Stimulated activated naive CD8-positive, alpha-beta T cell treated with anti-CD3 and anti-CD28 coated beads, Interleukin-15, Interleukin-2, amounts not matched to agents 100 ng/mL and 50 ng/mL, for 24 hours (primary cell): ENCODE measurements around the gene RASA2.
A peak's percentile ranks its signal among the peaks of the same experiment; 100 is the strongest.
"Not testable (repeated sequence)": the region's sequence is repeated elsewhere in the genome, so short reads cannot be mapped to it uniquely, and the experiment has no call there.

ENCODE experiments used
- H3K27ac Mint-ChIP-seq: one replicate; pipeline ENCODE4 v1.8.0; 2021; ENCODE audit warnings: mild to moderate bottlenecking, mixed read lengths
- H3K27me3 Mint-ChIP-seq: one replicate; pipeline ENCODE4 v1.8.0; 2021; ENCODE audit warnings: mixed read lengths
- H3K36me3 Mint-ChIP-seq: one replicate; pipeline ENCODE4 v1.8.0; 2021; ENCODE audit warnings: low read depth, mixed read lengths
- H3K4me1 Mint-ChIP-seq: one replicate; pipeline ENCODE4 v1.8.0; 2021; ENCODE audit warnings: low read depth, mixed read lengths
- H3K4me3 Mint-ChIP-seq: one replicate; pipeline ENCODE4 v1.8.0; 2021; ENCODE audit warnings: mild to moderate bottlenecking, mixed read lengths
- H3K9me3 Mint-ChIP-seq: one replicate; pipeline ENCODE4 v1.8.0; 2021; ENCODE audit warnings: mixed read lengths

The RASA2 gene

DNA sequence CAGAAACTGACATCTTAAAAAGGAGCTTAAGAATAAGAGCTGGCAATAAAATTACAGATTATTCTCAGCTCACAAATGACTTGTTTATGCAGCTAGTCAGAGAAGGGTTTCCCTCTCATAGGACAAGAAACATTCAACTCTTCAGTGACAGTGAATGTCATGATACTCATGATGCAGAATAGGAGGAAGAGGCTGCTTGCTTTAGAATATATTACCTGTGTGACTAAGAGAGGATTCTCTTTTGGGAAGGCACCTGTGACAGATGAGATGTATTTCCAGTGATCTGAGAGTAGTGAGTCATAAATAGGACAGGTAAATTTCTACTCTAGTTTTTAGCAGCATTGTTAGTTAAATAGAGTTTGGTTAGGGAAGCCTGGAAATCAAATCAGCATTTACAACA lies 39.9 kb downstream of the RASA2 start:
- Mint-ChIP-seq H3K27me3 (no peaks in the 10 kb centered on the region), H3K4me3 (no peak overlapping the region), H3K27ac (peak overlapping the region; percentile 79), H3K4me1 (peaks cover 90% of the 10 kb centered on the region), H3K36me3 (peaks cover 33% of the 10 kb centered on the region), H3K9me3 (no peaks in the 10 kb centered on the region)

DNA sequence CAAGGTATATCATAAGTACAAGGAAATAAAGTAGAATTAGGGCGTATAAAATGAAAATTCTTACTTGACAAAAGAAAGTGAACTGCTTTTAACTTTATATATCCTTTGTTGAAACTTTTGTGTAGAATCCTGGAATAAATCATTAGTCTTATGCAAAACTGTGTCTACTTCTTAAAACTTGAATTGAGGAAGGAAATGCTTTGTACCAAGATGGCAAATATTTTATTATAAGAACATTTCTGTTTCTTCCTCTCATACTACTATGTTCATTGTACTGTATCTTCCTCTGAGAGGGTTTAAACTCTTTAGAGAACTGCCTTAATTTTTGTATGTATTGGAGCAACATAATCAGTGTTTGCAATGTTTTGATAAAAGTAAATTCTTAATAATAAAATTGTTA lies 42.0 kb downstream of the RASA2 start:
- H3K9me3 Mint-ChIP-seq, result peaks cover 3% of the 10 kb centered on the region
- peaks cover 41% of the 10 kb centered on the region for H3K36me3 Mint-ChIP-seq
- H3K27me3 Mint-ChIP-seq, result no peaks in the 10 kb centered on the region
- H3K4me1 Mint-ChIP-seq, result peaks cover 91% of the 10 kb centered on the region
- H3K4me3 Mint-ChIP-seq, result no peak overlapping the region
- H3K27ac Mint-ChIP-seq, result peak overlapping the region; percentile 52

DNA sequence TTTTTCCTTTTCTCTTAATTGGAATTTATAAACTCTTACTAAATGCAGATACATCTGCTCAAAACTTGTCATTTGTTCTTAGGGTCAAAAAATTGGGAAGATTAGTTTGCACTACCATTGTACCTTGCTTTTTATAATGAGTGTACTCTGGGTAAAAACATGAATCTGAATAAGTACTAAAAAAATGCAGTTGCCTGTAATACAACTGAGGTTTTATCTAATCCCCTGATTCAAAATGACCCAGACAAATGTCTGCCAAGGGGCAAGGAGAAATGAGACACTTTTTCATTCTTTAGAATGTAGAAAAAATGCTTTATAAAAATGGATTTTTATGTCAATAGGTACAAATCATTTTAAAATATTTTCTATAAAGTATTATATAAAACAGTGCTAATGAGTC lies 42.4 kb downstream of the RASA2 start:
- H3K27ac Mint-ChIP-seq, result peak overlapping the region; percentile 71
- H3K4me1 Mint-ChIP-seq, result peaks cover 89% of the 10 kb centered on the region
- no peaks in the 10 kb centered on the region for H3K27me3 Mint-ChIP-seq
- H3K9me3 Mint-ChIP-seq, result peaks cover 3% of the 10 kb centered on the region
- no peak overlapping the region for H3K4me3 Mint-ChIP-seq
- peaks cover 44% of the 10 kb centered on the region for H3K36me3 Mint-ChIP-seq

DNA sequence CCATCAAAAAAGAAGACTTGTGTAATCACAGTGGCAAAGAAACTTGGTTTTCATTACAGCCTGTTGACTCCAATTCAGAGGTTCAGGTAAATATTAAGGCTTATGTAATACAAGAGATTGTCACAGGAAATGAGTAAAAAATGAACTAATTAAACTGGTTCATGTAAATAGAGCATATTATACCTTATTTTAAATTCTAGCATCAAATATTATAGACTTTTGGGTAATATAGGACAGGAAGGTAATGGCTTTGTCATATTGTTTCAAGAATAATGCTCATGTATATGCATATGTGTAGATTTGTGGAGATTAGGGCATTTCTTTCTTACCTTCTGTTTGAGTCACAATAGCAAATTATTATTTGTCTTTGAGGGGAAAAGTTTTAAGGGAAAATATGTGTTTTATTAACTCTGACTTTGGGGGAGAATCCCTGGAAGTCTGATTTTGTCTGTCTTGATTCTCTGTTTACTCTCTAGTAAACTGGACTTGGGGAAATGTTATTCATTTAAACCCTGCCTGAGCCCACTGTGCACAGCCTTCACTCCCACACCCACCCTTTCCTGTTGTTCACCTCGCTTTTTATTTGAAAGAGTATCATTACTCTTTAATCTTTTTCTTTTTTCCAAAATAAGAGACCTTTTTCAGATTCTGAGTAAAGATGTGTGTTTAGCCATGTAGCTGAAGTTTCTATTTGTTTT lies 43.0 kb downstream of the RASA2 start:
- Mint-ChIP-seq H3K36me3 (peaks cover 48% of the 10 kb centered on the region), H3K27me3 (no peaks in the 10 kb centered on the region), H3K4me1 (peaks cover 83% of the 10 kb centered on the region), H3K9me3 (peaks cover 3% of the 10 kb centered on the region), H3K4me3 (peak overlapping the region; percentile 54), H3K27ac (peak overlapping the region; percentile 79)

DNA sequence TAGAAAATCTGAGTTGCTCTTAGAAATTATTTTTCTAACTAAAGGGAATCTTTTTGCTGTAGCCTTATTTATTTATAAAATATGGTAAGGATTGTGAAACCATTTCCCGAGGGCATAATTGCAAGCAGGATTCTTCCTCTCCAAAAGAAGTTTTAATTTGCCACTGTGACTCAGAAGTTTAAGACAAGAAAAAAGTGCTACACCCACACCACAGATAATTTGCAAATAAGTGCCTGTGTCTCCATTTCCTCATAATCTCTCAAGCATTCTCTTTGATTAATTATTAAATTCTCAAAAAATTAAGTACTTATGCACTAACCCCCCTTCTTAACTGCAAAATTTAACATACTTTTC lies 43.6 kb downstream of the RASA2 start:
- Mint-ChIP-seq H3K36me3 (peaks cover 50% of the 10 kb centered on the region), H3K4me3 (peak overlapping the region; percentile 54), H3K27ac (peak overlapping the region; percentile 79), H3K4me1 (peaks cover 80% of the 10 kb centered on the region), H3K27me3 (no peaks in the 10 kb centered on the region), H3K9me3 (peaks cover 6% of the 10 kb centered on the region)

DNA sequence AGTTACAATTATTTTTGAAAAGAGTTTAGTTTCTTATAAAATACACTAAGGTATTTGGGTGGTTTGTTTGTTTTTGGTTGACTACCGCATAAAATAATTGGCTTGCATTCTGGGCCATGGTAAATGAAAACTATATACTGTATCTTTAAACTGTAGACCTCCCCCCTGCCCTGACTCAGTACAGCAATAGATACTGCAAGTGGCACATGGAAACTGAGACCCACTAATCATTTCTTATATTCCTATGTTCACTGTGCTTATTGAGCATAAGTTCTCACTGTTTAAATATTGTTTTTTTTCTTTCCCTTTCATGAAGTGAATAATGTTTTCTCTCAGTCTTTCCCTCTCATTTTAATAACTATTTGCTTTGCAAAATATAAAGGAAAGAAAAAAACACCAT lies 45.8 kb downstream of the RASA2 start:
- H3K9me3 Mint-ChIP-seq, result peaks cover 14% of the 10 kb centered on the region
- no peaks in the 10 kb centered on the region for H3K27me3 Mint-ChIP-seq
- H3K27ac Mint-ChIP-seq, result peak overlapping the region; percentile 32
- peaks cover 61% of the 10 kb centered on the region for H3K36me3 Mint-ChIP-seq
- no peak overlapping the region for H3K4me3 Mint-ChIP-seq
- peaks cover 62% of the 10 kb centered on the region for H3K4me1 Mint-ChIP-seq

DNA sequence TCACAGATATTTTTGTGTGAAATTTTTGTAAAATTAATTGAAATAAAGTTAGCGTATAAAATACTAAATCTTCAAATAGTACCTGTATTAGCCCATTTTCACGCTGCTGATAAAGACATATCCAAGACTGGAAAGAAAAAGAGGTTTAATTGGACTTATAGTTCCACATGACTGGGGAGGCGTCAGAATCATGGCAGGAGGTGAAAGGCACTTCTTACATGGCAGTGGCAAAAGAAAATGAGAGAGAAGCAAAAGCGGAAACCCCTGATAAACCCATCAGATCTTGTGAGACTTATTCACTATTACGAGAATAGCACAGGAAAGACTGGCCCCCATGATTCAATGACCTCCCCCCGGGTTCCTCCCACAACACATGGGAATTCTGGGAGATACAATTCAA lies 49.2 kb downstream of the RASA2 start:
- H3K27me3 Mint-ChIP-seq, H3K4me3 Mint-ChIP-seq: not testable (repeated sequence)
- peaks cover 56% of the 10 kb centered on the region for H3K4me1 Mint-ChIP-seq
- peaks cover 14% of the 10 kb centered on the region for H3K9me3 Mint-ChIP-seq
- H3K36me3 Mint-ChIP-seq, result peaks cover 63% of the 10 kb centered on the region
- peak overlapping the region; percentile 42 for H3K27ac Mint-ChIP-seq

DNA sequence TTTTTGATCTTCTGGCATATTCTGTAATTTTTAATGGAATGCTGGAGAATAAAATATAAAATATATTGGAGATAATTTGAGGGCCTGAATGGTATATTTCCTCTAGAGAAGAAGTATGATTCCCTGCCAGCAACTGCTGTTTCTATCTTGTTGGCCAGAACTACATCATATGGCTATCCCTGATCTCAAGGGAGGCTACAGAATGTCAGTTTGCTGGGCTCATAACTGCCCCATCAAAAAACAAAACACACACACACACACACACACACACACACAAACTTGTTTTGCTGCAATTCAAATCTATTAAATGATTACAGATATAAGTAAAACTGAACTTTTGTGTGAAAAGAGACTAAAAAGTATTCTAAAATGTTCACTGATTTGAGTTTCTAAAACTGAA lies 51.0 kb downstream of the RASA2 start:
- no peak overlapping the region for H3K4me3 Mint-ChIP-seq
- no peaks in the 10 kb centered on the region for H3K27me3 Mint-ChIP-seq
- H3K9me3 Mint-ChIP-seq, result peaks cover 14% of the 10 kb centered on the region
- peaks cover 68% of the 10 kb centered on the region for H3K36me3 Mint-ChIP-seq
- peaks cover 59% of the 10 kb centered on the region for H3K4me1 Mint-ChIP-seq
- H3K27ac Mint-ChIP-seq, result no peak overlapping the region

DNA sequence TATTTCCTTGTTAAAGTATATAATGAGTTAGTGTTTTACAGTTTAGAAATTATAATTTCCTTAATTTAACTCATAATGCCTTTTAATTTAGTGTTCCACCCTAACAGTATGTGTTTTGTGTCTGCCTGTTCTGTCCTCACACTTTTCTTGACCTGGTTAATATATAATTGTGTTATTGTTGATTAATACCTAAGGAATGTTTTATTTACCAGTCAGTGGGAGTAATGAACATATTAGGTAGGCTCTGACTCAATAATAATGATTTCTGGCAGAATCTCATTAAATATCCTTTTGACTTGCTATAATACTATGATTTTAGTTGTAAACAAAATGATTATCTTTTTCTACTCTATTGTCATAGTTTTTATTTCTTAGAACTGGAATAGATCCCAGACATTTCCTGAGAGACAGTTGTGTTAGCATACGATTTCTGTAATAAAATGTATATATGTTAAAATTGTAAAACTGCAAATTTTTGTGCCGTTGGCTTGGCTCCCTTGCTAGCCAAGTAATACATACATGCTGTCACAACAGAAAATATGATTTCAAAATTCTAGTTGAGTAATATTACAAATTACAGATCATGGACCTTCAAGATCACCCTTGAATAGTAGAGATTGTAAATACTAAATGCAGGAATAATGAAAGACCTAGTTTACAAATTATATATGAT lies 51.9 kb downstream of the RASA2 start:
- Mint-ChIP-seq H3K4me1 (peaks cover 59% of the 10 kb centered on the region), H3K4me3 (no peak overlapping the region), H3K36me3 (peaks cover 68% of the 10 kb centered on the region), H3K27me3 (no peaks in the 10 kb centered on the region), H3K9me3 (peaks cover 16% of the 10 kb centered on the region), H3K27ac (no peak overlapping the region)

DNA sequence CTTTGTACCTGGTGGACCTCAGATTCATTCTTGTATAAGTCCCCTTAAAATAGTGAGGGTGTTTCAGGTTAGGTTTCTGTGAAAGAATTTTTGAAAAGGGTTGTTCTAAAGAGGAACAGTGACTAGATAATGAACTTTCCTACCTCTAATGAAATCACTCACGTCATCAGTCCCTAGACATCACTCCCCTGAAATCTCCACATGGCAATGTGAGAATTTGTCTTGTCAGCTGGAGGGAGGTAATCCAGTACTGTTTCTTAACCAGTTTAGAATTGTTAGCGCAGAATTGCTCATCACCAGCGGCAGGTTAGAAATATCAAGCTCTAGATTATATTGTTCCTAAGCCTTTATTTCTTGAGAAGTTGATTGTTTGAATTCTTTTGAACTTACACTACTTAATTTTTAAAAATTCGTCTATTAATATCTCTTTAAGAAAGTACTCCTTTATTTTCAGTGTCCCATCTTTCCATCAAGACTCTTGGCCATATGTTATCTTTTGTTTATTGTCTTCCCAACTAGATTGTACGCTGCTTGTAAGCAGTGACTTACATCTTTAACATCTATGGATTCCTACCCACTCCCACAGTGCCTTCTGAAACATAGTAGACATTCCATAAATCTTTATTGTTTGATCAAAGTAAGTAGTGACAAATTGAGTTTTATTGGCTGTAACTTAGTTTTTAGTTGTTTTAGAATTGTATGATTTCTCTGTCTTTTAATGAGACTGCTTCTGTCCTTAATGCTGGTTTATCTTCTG lies 52.8 kb downstream of the RASA2 start:
- H3K36me3 Mint-ChIP-seq, result peaks cover 71% of the 10 kb centered on the region
- H3K4me1 Mint-ChIP-seq, result peaks cover 65% of the 10 kb centered on the region
- H3K27me3 Mint-ChIP-seq, result no peaks in the 10 kb centered on the region
- no peak overlapping the region for H3K4me3 Mint-ChIP-seq
- peaks cover 22% of the 10 kb centered on the region for H3K9me3 Mint-ChIP-seq
- H3K27ac Mint-ChIP-seq, result peak overlapping the region; percentile 12

DNA sequence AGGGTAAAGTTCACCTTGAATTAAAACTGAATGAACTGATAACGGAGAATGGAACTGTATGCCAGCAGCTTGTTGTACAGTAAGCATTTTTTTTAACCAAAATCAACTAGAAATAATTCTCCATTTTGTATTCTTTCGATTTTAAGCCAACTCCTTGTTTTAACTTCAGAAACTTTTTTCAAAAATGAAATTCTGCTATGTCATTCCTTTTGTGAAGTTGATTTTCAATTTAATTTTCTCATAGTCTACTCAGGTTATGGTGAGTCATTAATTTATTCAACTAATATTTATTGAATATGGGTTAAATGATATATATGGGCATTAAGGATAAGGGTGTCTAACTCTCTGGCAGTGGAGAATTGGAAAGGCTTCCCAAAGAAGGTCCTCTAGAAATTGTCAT lies 53.7 kb downstream of the RASA2 start:
- Mint-ChIP-seq H3K27me3 (no peaks in the 10 kb centered on the region), H3K4me3 (no peak overlapping the region), H3K4me1 (peaks cover 69% of the 10 kb centered on the region), H3K9me3 (peaks cover 24% of the 10 kb centered on the region), H3K27ac (no peak overlapping the region), H3K36me3 (peaks cover 70% of the 10 kb centered on the region)

DNA sequence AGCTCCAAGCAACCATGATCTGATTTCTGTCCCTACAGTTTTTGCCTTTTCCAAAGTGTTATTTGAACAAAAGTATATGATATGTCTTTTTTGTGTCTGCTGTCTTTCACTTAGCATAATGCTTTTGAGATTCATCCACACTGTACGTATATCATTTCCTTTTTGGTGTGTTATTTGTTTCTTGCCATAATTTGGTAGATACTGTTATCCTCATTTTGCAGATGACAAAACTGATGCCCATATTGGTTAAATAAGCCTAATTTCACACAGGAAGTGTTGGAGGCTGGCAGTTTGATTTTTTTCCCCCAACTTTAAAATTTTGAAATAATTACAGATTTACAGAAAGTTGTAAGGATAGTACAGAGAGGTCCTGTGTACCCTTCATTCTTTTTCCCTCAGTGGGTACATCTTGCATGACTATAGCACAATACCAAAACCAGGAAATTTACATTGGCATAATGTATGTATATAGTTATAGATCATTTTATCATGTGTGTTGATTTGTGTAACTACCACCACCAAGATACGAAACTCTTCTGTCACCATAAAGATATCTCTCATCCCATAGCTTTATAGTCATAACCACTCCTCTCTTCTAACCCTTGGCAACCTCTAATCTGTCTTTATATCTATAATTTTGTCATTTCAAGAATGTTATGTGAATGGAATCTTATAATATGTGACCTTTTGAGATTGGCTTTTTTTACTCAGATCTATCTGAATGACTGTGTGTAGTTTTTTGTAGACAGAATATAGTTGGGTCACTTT lies 55.6 kb downstream of the RASA2 start:
- H3K9me3 Mint-ChIP-seq, result peaks cover 26% of the 10 kb centered on the region
- H3K27me3 Mint-ChIP-seq, result no peaks in the 10 kb centered on the region
- peak overlapping the region; percentile 57 for H3K4me3 Mint-ChIP-seq
- peaks cover 72% of the 10 kb centered on the region for H3K36me3 Mint-ChIP-seq
- H3K27ac Mint-ChIP-seq, result peak overlapping the region; percentile 94
- peaks cover 84% of the 10 kb centered on the region for H3K4me1 Mint-ChIP-seq

DNA sequence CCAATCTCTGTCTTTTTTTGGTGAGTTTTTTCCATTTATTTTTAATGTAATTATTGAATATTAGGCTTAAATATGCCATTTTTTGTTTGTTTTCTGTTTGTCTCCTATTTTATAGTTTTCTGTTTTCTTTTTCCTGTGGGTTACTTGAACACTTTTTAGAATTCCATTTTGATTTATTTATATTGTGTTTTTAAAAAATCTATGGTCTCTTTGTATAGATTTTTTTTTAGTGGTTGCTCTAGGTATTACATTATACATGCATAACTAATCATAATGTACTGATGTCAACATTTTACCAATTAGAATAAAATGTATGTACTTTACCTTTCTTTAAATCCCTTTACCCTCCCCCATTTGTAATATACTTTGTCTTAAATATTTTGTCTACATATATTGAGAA lies 56.2 kb downstream of the RASA2 start:
- peaks cover 78% of the 10 kb centered on the region for H3K36me3 Mint-ChIP-seq
- H3K4me3 Mint-ChIP-seq, result peak overlapping the region; percentile 54
- peaks cover 90% of the 10 kb centered on the region for H3K4me1 Mint-ChIP-seq
- peak overlapping the region; percentile 94 for H3K27ac Mint-ChIP-seq
- no peaks in the 10 kb centered on the region for H3K27me3 Mint-ChIP-seq
- peaks cover 33% of the 10 kb centered on the region for H3K9me3 Mint-ChIP-seq

DNA sequence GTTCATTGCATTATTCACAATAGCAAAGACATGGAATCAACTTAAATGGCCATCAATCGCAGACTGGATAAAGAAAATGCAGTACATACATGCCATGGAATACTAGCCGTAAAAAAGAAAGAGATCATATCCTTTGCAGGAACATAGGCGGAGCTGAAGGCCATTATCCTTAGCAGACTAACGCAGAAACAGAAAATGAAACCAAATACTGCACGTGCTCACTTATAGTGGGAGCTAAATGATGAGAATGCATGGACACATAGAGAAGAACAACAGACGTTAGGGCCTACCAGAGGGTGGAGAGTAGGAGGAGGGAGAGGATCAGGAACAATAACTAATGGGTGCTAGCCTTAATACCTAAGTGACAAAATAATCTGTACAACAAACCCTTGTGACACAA lies 57.9 kb downstream of the RASA2 start:
- H3K27ac Mint-ChIP-seq, result peak overlapping the region; percentile 94
- H3K4me1 Mint-ChIP-seq, result peaks cover 95% of the 10 kb centered on the region
- peak overlapping the region; percentile 72 for H3K4me3 Mint-ChIP-seq
- no peaks in the 10 kb centered on the region for H3K27me3 Mint-ChIP-seq
- H3K36me3 Mint-ChIP-seq, result peaks cover 90% of the 10 kb centered on the region
- peaks cover 41% of the 10 kb centered on the region for H3K9me3 Mint-ChIP-seq

DNA sequence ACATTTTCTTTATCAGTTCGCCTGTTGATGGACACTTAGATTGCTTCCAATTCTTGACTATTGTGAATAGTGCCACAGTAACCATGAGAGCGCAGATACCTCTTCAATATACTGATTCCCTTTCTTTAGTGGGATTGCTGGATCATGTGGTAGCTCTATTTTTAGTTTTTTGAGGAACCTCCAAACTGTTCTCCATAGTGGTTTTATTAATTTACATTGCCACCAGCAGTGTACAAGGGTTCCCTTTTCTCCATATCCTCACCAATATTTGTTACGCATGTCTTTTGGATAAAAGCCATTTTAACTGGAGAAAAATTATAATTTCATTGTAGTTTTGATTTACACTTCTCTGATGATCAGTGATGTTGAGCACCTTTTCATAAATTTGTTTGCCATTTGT lies 59.3 kb downstream of the RASA2 start:
- Mint-ChIP-seq H3K4me1 (peaks cover 95% of the 10 kb centered on the region), H3K36me3 (peaks cover 96% of the 10 kb centered on the region), H3K27me3 (no peaks in the 10 kb centered on the region), H3K4me3 (no peak overlapping the region), H3K9me3 (peaks cover 49% of the 10 kb centered on the region), H3K27ac (no peak overlapping the region)
